SK-N-SH treated with all-trans-retinoic acid at 6 μM for 48 hours (cell line): ENCODE data around the gene PSME2.

Experiments used
- ARNTL ChIP-seq: fragments of 450-650 bp; formaldehyde crosslinking; IDR thresholded peaks from 2 replicates; pipeline ENCODE4 v1.5.0; 2020; ENCODE audit warnings: low read depth, mild to moderate bottlenecking, moderate library complexity, borderline replicate concordance
- BACH2 ChIP-seq: fragments of 250-450 bp; sonication (Bioruptor Pico); IDR thresholded peaks from 2 replicates; pipeline ENCODE4 v1.9.0; 2021; ENCODE audit warnings: mild to moderate bottlenecking, borderline replicate concordance
- CREB5 ChIP-seq: fragments of 250-450 bp; sonication (Bioruptor Pico); IDR thresholded peaks from 2 replicates; pipeline ENCODE4 v1.5.1; 2020; ENCODE audit warnings: low read depth, mild to moderate bottlenecking, moderate library complexity
- CSRNP3 ChIP-seq: fragments of 250-450 bp; sonication (Bioruptor Pico); IDR thresholded peaks from 2 replicates; pipeline ENCODE4 v1.5.1; 2021; ENCODE audit warnings: mild to moderate bottlenecking, moderate library complexity
- ESRRG ChIP-seq: fragments of 250-450 bp; sonication (Bioruptor Pico); IDR thresholded peaks from 2 replicates; pipeline ENCODE4 v1.6.1; 2021; ENCODE audit warnings: mild to moderate bottlenecking
- ISL1 ChIP-seq: fragments of 250-450 bp; sonication (Bioruptor Pico); IDR thresholded peaks from 2 replicates; pipeline ENCODE4 v2.1.2; 2022; ENCODE audit warnings: mild to moderate bottlenecking, moderate library complexity
- OSR1 ChIP-seq: fragments of 250-450 bp; sonication (Bioruptor Pico); IDR thresholded peaks from 2 replicates; pipeline ENCODE4 v1.8.0; 2022; ENCODE audit warnings: moderate library complexity, mild to moderate bottlenecking, inconsistent platforms
- PATZ1 ChIP-seq: fragments of 250-450 bp; sonication (Bioruptor Pico); IDR thresholded peaks from 2 replicates; pipeline ENCODE4 v1.8.0; 2020; ENCODE audit warnings: mild to moderate bottlenecking, moderate library complexity, borderline replicate concordance
- PPARA ChIP-seq: fragments of 250-450 bp; sonication (Bioruptor Pico); IDR thresholded peaks from 2 replicates; pipeline ENCODE4 v1.5.0; 2020; ENCODE audit warnings: mild to moderate bottlenecking, borderline replicate concordance
- RARB ChIP-seq: fragments of 250-450 bp; sonication (Bioruptor Pico); IDR thresholded peaks from 2 replicates; pipeline ENCODE4 v1.8.0; 2021; ENCODE audit warnings: mild to moderate bottlenecking, moderate library complexity
- TOX ChIP-seq: fragments of 250-450 bp; sonication (Bioruptor Pico); IDR thresholded peaks from 2 replicates; pipeline ENCODE4 v1.8.0; 2021; ENCODE audit warnings: mild to moderate bottlenecking, moderate library complexity, borderline replicate concordance
- ZC3H10 ChIP-seq: fragments of 250-450 bp; sonication (Bioruptor Pico); IDR thresholded peaks from 2 replicates; pipeline ENCODE4 v1.5.1; 2021; ENCODE audit warnings: mild to moderate bottlenecking, moderate library complexity
- ZFP30 ChIP-seq: fragments of 450-650 bp; formaldehyde crosslinking; IDR thresholded peaks from 2 replicates; pipeline ENCODE4 v1.5.0; 2022; ENCODE audit warnings: mild to moderate bottlenecking, moderate library complexity
- ZNF8 ChIP-seq: fragments of 450-650 bp; formaldehyde crosslinking; IDR thresholded peaks from 2 replicates; pipeline ENCODE4 v1.5.0; 2020; ENCODE audit warnings: mild to moderate bottlenecking, moderate library complexity

GRCh38 chr14:24117179-24117578 is 29.2 kb downstream of the PSME2 start:
- TF ChIP-seq PATZ1, result no peak
- no peak for TF ChIP-seq CSRNP3 (CRISPR knock-in tag)
- no peak for TF ChIP-seq RARB (CRISPR knock-in tag)
- TF ChIP-seq ZC3H10 (CRISPR knock-in tag), result no peak
- TF ChIP-seq ZNF8 (CRISPR knock-in tag), result no peak
- no peak for TF ChIP-seq OSR1 (CRISPR knock-in tag)
- no peak for TF ChIP-seq ESRRG (CRISPR knock-in tag)
- TF ChIP-seq ISL1 (CRISPR knock-in tag), result no peak
- TF ChIP-seq CREB5 (CRISPR knock-in tag), result no peak
- no peak for TF ChIP-seq ARNTL
- TF ChIP-seq ZFP30 (CRISPR knock-in tag), result no peak
- no peak for TF ChIP-seq BACH2 (CRISPR knock-in tag)
- no peak for TF ChIP-seq TOX (CRISPR knock-in tag)
- no peak for TF ChIP-seq PPARA (CRISPR knock-in tag)
